Ovary (tissue), 9 donors: ENCODE measurements around the gene SERPING1. TPM values are rescaled to one million over a fixed set of nuclear protein-coding genes. Genes with fewer than 3 reads are reported as not detected.
A peak's percentile ranks its signal among the peaks of the same experiment; 100 is the strongest.

Experiments
- DNase-seq, 5 donors: peaks; one replicate each; pipeline ENCODE4 v3.0.0-alpha.2; 2019 to 2020
- H3K27ac ChIP-seq, 2 donors: fragments of 200-600 bp; one replicate each; pipeline versions ENCODE4 v1.5.1 to v1.8.0; 2019 to 2022
- H3K27me3 ChIP-seq: fragments of 200-600 bp; one replicate; pipeline ENCODE4 v1.8.0; 2022
- H3K36me3 ChIP-seq: fragments of 200-600 bp; sonication (generic); one replicate; pipeline ENCODE4 v1.5.1; 2019
- H3K4me1 ChIP-seq: one replicate; pipeline ENCODE4 v1.8.1; 2013; ENCODE audit warnings: mild to moderate bottlenecking, moderate library complexity; ENCODE audit not compliant: insufficient read depth
- H3K4me3 ChIP-seq: fragments of 200-600 bp; sonication (generic); one replicate; pipeline ENCODE4 v1.5.1; 2017
- H3K9me3 ChIP-seq, 2 donors: fragments of 200-600 bp in 1 of 2; sonication (generic) in 1 of 2; one replicate each; pipeline versions ENCODE4 v1.5.1 to v1.8.1; 2013 to 2019; ENCODE audit warnings: mild to moderate bottlenecking in 1 of 2, moderate library complexity in 1 of 2
- EP300 ChIP-seq: sonication (generic); formaldehyde crosslinking; IDR thresholded peaks from one replicate; pipeline ENCODE4 v1.6.1; 2017; ENCODE audit warnings: antibody characterized with exemption
- POLR2A ChIP-seq: fragments of 450-650 bp; IDR thresholded peaks from one replicate; pipeline ENCODE4 v1.6.1; 2017; ENCODE audit warnings: antibody characterized with exemption, mild to moderate bottlenecking, moderate library complexity
- WGBS, 3 donors: extraction: QIAGEN DNeasy Blood & Tissue Kit in 1 of 3; methylation state at CpG; one replicate each; pipeline versions ENCODE4 v1.1.5 to v1.1.7; 2013 to 2017; 5-methylcytosine and 5-hydroxymethylcytosine counted together
- intact Hi-C, 4 donors: fragments of 100-400 bp; cut with DNase I; formaldehyde crosslinking; loops; one replicate each; pipeline versions ENCODE4 v1.11.0 to v1.15.1; 2022 to 2023
- polyA plus RNA-seq, 2 donors: library from polyadenylated mRNA; stranded (reverse); fragments of 200-250 nt in 1 of 2; fragments of 350-450 nt in 1 of 2; fragmentation: Illumina TruSeq in 1 of 2; extraction: RNeasy Lipid Tissue Mini Kit (QIAGEN cat#74804) in 1 of 2; gene quantifications; one replicate each; pipeline ENCODE4 v1.2.3, GENCODE V29; 2013 to 2014
- total RNA-seq, 7 donors: library from RNA; depleted of rRNA in 2 of 7; stranded (reverse); fragments of >200 nt in 2 of 7; fragmentation: NEBNext Ultra II Directional in 3 of 7; extraction: Animal tissue kit (Norgen Biotek cat#: 25700) in 3 of 7; gene quantifications; one replicate each; pipeline versions ENCODE4 v1.1.0 to v1.2.4, GENCODE V29; 2016 to 2023
- TF ChIP-seq, protein P1 (sequence below), 3 donors: fragments of 450-650 bp in 2 of 3; fragments of 200-600 bp in 1 of 3; IDR thresholded peaks; one replicate each; pipeline versions ENCODE4 v1.5.1 to v1.8.0; 2016 to 2022; ENCODE audit warnings: antibody characterized with exemption in 3 of 3, mild to moderate bottlenecking in 1 of 3
- donor health status: DM: no; HTN: no; CAD: no; lungs with moderate emphysema.
- donor health status: DM: no; HTN: no; CAD: no.
- donor health status: Bipolar disorder and iron deficiency.
- donor health status: DM: yes; HTN: yes; CAD: no.
- donor health status: DM: no; HTN: no; CAD: no.
- donor health status: DM: yes; HTN: yes; CAD: no.

SERPING1 gene
- total and polyA plus RNA-seq, 9 donors, result 454 to 2,358 (median 729) TPM

DNA sequence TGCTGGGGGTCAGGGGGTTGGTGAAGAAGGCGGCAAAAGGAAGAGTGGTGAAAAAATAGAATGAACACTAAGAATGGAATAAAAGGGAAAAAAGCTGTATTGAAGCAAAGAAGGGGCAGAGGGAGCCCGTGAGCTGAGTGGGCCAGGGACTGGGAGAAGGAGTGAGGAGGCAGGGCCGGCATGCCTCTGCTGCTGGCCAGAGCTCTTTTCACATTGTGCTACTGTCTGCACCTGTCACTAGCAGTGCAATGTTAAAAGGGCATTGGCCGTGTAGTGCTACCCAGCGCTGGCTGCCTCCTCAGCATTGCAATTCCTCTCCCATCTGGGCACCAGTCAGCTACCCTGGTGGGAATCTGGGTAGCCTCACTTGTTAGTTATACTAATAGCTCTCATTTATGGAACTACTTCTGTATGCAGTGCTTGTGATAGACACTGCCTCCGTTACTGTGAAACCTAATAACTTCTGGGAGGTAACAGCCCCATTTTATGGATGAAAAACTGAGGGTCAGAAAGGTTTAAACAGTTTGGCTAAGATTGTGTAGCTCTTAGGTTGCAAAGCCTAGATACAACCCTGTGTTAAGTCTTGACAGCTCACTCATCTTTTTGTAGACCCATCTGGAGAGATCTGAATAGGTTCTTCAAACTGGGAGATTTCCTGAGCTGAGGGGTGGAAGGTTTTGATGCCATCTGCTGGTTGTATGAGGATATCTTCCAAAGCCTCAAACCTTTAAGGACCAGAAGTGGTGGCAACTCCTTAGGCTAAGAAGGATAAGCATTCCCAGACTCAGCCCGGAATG, 43.7 kb downstream of the SERPING1 start:
- peak in 2 of 5 donors; percentile 39 to 60 for DNase-seq
- TF ChIP-seq, protein P1, sequence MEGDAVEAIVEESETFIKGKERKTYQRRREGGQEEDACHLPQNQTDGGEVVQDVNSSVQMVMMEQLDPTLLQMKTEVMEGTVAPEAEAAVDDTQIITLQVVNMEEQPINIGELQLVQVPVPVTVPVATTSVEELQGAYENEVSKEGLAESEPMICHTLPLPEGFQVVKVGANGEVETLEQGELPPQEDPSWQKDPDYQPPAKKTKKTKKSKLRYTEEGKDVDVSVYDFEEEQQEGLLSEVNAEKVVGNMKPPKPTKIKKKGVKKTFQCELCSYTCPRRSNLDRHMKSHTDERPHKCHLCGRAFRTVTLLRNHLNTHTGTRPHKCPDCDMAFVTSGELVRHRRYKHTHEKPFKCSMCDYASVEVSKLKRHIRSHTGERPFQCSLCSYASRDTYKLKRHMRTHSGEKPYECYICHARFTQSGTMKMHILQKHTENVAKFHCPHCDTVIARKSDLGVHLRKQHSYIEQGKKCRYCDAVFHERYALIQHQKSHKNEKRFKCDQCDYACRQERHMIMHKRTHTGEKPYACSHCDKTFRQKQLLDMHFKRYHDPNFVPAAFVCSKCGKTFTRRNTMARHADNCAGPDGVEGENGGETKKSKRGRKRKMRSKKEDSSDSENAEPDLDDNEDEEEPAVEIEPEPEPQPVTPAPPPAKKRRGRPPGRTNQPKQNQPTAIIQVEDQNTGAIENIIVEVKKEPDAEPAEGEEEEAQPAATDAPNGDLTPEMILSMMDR (IDR thresholded peaks at IDR 0.05), result peak; percentile 22 to 43 (median 30)
- no peak for TF ChIP-seq POLR2A
- TF ChIP-seq EP300, result no peak
- H3K27me3 ChIP-seq, result no peaks in the 10 kb centered on the region
- intact Hi-C loops, result loop anchor here (2.0 to 10.0 kb wide), 5 partner anchors 72 to 316 kb away; partner anchors contain the start of genes UBE2L6 (in 3 of the 4) and TNKS1BP1 (in 1 of the 4)
- peaks cover 22% of the 10 kb centered on the region for H3K4me1 ChIP-seq
- H3K36me3 ChIP-seq, result no peaks in the 10 kb centered on the region
- H3K27ac ChIP-seq, result no peak overlapping the region
- no peak overlapping the region for H3K4me3 ChIP-seq
- no peaks in the 10 kb centered on the region for H3K9me3 ChIP-seq
- WGBS, 3 donors, result 40 to 42% (median 41%) methylated on average over 7 of the region's 7 CpGs

DNA sequence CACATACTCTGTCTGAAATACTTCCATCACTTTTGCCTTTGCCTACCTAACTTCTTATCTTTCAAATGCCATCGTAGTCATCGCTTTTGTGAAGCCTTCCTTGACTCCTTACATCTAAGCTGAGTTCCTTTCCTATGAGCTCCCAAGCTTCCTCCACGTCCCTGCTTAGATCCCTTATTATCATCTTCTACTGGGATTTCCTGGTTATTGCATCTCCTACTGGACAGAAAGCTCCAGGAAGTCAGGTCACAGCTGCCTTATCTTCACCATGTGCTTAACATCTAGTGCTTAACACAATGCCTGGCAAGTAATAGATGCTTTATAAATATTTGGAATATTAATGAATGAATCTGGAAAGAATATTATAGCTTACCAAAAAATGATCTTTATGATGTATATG, 46.3 kb downstream of the SERPING1 start:
- Histone ChIP-seq H3K27me3 (no peaks in the 10 kb centered on the region), H3K4me3 (no peak overlapping the region), H3K9me3 (no peaks in the 10 kb centered on the region), H3K27ac (no peak overlapping the region), H3K36me3 (no peaks in the 10 kb centered on the region), H3K4me1 (peaks cover 36% of the 10 kb centered on the region)
- intact Hi-C loops, result loop anchor here (5.0 to 10.0 kb wide), 3 partner anchors 77 to 319 kb away; partner anchors contain the start of genes UBE2L6 (in 2 of the 4) and TNKS1BP1 (in 1 of the 4)
- DNase-seq, result no peak
- WGBS, 3 donors, result 63 to 72% (median 71%) methylated on average over 3 of the region's 3 CpGs
- TF ChIP-seq EP300 (no peak), POLR2A (no peak)
- TF ChIP-seq, protein P1 (IDR thresholded peaks at IDR 0.05), result no peak

GRCh38 chr11:57644748-57645688, 47.5 kb downstream of the SERPING1 start:
- H3K36me3 ChIP-seq, result no peaks in the 10 kb centered on the region
- TF ChIP-seq, protein P1 (IDR thresholded peaks at IDR 0.05), result peak; percentile 67 to 81 (median 70)
- TF ChIP-seq EP300 (no peak), POLR2A (no peak)
- no peaks in the 10 kb centered on the region for H3K9me3 ChIP-seq
- H3K4me3 ChIP-seq, result no peak overlapping the region
- no peaks in the 10 kb centered on the region for H3K27me3 ChIP-seq
- H3K27ac ChIP-seq, result peak overlapping the region; percentile 7 to 59
- peak; percentile 77 to 91 (median 83) for DNase-seq
- H3K4me1 ChIP-seq, result peaks cover 29% of the 10 kb centered on the region
- 6 to 9% (median 6%) methylated on average over 17 of the region's 17 CpGs for WGBS, 3 donors
- intact Hi-C loops, result loop anchor here (5.0 to 10.0 kb wide), 3 partner anchors 78 to 320 kb away; partner anchors contain the start of genes UBE2L6 (in 2 of the 4) and TNKS1BP1 (in 1 of the 4)

- intact Hi-C loops, result loop anchor here in 2 of 4 donors (10.0 kb wide), 2 partner anchors 191 to 321 kb away; partner anchors contain the start of gene TNKS1BP1 (in 1 of the 2)
- TF ChIP-seq, protein P1 (IDR thresholded peaks at IDR 0.05), result no peak
- TF ChIP-seq EP300, result no peak
- TF ChIP-seq POLR2A, result peak; percentile 4
- H3K27me3 ChIP-seq, result no peaks in the 10 kb centered on the region
- H3K36me3 ChIP-seq, result no peaks in the 10 kb centered on the region
- peaks cover 29% of the 10 kb centered on the region for H3K4me1 ChIP-seq
- no peaks in the 10 kb centered on the region for H3K9me3 ChIP-seq
- peak overlapping the region; percentile 7 to 59 for H3K27ac ChIP-seq
- DNase-seq, result peak in 4 of 5 donors; percentile 42 to 55 (median 54)
- no peak overlapping the region for H3K4me3 ChIP-seq
- WGBS, 3 donors, result 14 to 22% (median 15%) methylated on average over 5 of the region's 5 CpGs
Measured at GRCh38 chr11:57645689-57646085, 48.2 kb downstream of the SERPING1 start.
